OCI-LY3 (cell line): Measurements from ENCODE around the gene EMP1.
A peak's percentile ranks its signal among the peaks of the same experiment; 100 is the strongest.

Experiments used
- H2AFZ ChIP-seq: fragments of 200-600, 300-600 bp; shearing (Covaris generic); 2 replicates; pipeline ENCODE4 v1.6.0; 2014; ENCODE audit warnings: antibody characterized with exemption, low read depth, low read length
- H3K27ac ChIP-seq: fragments of 200-600, 300-600 bp; sonication (generic); 2 replicates; pipeline ENCODE4 v1.5.1; 2014; ENCODE audit warnings: mild to moderate bottlenecking, low read length, moderate library complexity, mixed read lengths
- H3K27me3 ChIP-seq: fragments of 200-600, 300-600 bp; sonication (generic); 2 replicates; pipeline ENCODE4 v1.6.1; 2014; ENCODE audit warnings: low read depth, low read length, mixed read lengths
- H3K36me3 ChIP-seq: fragments of 200-600, 300-600 bp; sonication (generic); replicated peaks from 2 replicates; pipeline ENCODE3; 2014; ENCODE audit warnings: low read depth, low read length, mixed read lengths
- H3K4me1 ChIP-seq: fragments of 300-600, 200-600 bp; sonication (generic); 2 replicates; pipeline ENCODE4 v1.6.1; 2014; ENCODE audit warnings: low read length, mixed read lengths
- H3K4me2 ChIP-seq: fragments of 200-600, 300-600 bp; sonication (generic); 2 replicates; pipeline ENCODE4 v1.6.1; 2014; ENCODE audit warnings: low read length, mixed read lengths
- H3K4me3 ChIP-seq: fragments of 300-600, 200-600 bp; sonication (generic); 2 replicates; pipeline ENCODE4 v1.5.1; 2014; ENCODE audit warnings: antibody characterized with exemption, mild to moderate bottlenecking, low read length, moderate library complexity
- H3K79me2 ChIP-seq: fragments of 300-600, 200-600 bp; shearing (Covaris generic); 2 replicates; pipeline ENCODE4 v1.6.1; 2014; ENCODE audit warnings: mild to moderate bottlenecking, low read length, mixed read lengths
- H3K9ac ChIP-seq: fragments of 300-600, 200-600 bp; shearing (Covaris generic); 2 replicates; pipeline ENCODE4 v1.6.0; 2014; ENCODE audit warnings: mild to moderate bottlenecking, low read length, moderate library complexity
- H3K9me3 ChIP-seq: fragments of 200-600, 300-600 bp; shearing (Covaris generic); 2 replicates; pipeline ENCODE4 v1.6.1; 2014; ENCODE audit warnings: low read length, mixed read lengths; ENCODE audit not compliant: insufficient read depth
- H4K20me1 ChIP-seq: fragments of 200-600, 300-600 bp; sonication (generic); 2 replicates; pipeline ENCODE4 v1.6.1; 2016; ENCODE audit warnings: low read length, mixed read lengths; ENCODE audit not compliant: insufficient read depth
- EZH2phosphoT487 ChIP-seq: fragments of 200-600 bp; shearing (Covaris generic); IDR thresholded peaks from 2 replicates; pipeline ENCODE4 v1.6.1; 2018; ENCODE audit warnings: antibody characterized with exemption, mixed run types, low read depth
- TF ChIP-seq, protein P1 (sequence below): fragments of 200-600, 300-600 bp; sonication (generic); IDR thresholded peaks from 2 replicates; pipeline ENCODE4 v1.5.1; 2014; ENCODE audit warnings: antibody characterized with exemption, low read length, low read depth

The EMP1 gene

DNA sequence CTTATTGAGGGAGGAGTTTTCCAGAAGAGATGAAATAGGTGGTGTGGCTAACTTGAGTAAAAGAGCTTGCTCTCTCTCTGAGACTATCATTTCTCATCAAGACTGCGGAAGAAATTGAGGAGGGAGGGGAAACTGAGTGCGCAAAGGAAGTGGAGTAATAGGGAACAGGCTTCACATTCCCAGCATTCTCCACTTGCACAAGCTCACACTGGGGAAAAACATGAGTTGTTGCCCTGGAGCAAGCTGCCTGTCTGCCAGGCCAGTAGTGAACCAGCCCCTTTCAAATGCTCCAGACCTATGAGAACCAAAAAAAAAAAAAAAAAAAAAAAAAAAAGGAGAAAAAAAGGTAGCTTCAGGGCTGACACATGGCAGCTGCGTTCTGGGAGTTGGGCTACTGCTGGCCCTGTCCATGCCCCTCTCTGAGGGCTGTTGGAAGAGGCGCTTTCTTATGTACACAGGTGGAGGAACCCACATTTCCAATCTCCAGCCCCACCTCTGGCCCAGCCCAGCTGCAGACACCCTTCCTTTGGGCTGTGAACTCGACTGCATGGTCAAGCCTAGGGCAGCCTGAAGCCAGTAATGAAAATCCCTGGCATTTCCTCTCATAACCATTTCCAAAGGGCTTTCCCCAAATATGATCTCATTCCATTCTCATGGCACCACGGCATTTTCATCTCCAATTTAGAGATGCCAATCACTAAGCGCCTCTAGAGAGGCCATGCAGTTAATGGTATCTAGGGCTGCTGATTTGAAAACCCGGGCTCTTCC is 32.5 kb upstream of the EMP1 start:
- peaks cover 47% of the 10 kb centered on the region for H3K27me3 ChIP-seq
- H4K20me1 ChIP-seq: no peaks in the 10 kb centered on the region
- 0 out of 2 replicates have a peak, but pooled peaks cover 5% of the 10 kb centered on the region for H3K9me3 ChIP-seq
- no peaks in the 10 kb centered on the region for H3K36me3 ChIP-seq
- H3K4me3 ChIP-seq: no peak overlapping the region
- no peaks in the 10 kb centered on the region for H3K79me2 ChIP-seq
- H3K9ac ChIP-seq: no peak overlapping the region
- H3K27ac ChIP-seq: no peak overlapping the region
- H3K4me2 ChIP-seq: no peak overlapping the region
- no peak overlapping the region for H2AFZ ChIP-seq
- TF ChIP-seq, protein P1, sequence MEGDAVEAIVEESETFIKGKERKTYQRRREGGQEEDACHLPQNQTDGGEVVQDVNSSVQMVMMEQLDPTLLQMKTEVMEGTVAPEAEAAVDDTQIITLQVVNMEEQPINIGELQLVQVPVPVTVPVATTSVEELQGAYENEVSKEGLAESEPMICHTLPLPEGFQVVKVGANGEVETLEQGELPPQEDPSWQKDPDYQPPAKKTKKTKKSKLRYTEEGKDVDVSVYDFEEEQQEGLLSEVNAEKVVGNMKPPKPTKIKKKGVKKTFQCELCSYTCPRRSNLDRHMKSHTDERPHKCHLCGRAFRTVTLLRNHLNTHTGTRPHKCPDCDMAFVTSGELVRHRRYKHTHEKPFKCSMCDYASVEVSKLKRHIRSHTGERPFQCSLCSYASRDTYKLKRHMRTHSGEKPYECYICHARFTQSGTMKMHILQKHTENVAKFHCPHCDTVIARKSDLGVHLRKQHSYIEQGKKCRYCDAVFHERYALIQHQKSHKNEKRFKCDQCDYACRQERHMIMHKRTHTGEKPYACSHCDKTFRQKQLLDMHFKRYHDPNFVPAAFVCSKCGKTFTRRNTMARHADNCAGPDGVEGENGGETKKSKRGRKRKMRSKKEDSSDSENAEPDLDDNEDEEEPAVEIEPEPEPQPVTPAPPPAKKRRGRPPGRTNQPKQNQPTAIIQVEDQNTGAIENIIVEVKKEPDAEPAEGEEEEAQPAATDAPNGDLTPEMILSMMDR: no peak
- no peak for TF ChIP-seq EZH2phosphoT487
- H3K4me1 ChIP-seq: peaks cover 19% of the 10 kb centered on the region

DNA sequence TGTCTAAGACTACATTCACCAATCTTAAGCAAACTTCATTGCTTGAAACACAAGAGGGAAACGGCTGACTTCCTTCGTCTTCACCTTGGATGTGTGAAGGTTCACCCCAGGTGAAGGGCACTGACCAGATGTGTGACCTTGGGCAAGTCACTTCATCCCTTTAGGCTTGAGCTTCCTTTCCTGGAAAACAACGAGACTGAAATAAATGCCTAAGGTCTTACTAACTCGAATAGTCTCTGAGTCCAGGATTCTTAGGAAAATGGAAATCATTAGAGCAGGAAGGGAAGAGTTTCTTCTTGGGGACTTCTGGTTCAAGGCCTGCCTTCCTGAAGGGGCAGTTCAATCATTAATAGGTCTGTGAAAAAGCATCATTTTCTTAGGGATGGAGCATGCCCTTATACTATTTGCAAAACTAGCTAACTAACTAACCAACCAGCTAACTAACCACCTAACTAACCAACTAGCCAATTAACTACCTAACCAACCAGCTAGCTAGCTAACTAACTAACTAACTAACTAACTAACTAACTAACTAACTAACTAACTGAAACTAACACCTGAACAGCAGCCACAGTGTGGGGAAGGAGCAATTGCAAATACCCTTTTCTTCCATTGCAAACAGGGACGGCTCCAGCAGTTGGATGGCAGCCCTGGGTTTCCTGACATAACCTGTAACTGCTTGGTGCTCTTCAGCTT is 31.5 kb upstream of the EMP1 start:
- TF ChIP-seq, protein P1: no peak
- TF ChIP-seq EZH2phosphoT487: no peak
- no peak overlapping the region for H2AFZ ChIP-seq
- H4K20me1 ChIP-seq: no peaks in the 10 kb centered on the region
- no peaks in the 10 kb centered on the region for H3K36me3 ChIP-seq
- no peaks in the 10 kb centered on the region for H3K79me2 ChIP-seq
- peak overlapping the region; percentile 53 for H3K4me2 ChIP-seq
- H3K4me1 ChIP-seq: peaks cover 23% of the 10 kb centered on the region
- H3K9ac ChIP-seq: no peak overlapping the region
- 0 out of 2 replicates have a peak, but pooled peaks cover 5% of the 10 kb centered on the region for H3K9me3 ChIP-seq
- no peak overlapping the region for H3K27ac ChIP-seq
- peaks cover 56% of the 10 kb centered on the region for H3K27me3 ChIP-seq
- H3K4me3 ChIP-seq: peak overlapping the region; percentile 9; the same call in 1 of the 2 replicates

GRCh38 chr12:13165617-13166041 is 30.9 kb upstream of the EMP1 start:
- TF ChIP-seq, protein P1: no peak
- TF ChIP-seq EZH2phosphoT487: no peak

GRCh38 chr12:13167226-13167625 is 29.3 kb upstream of the EMP1 start:
- Histone ChIP-seq H3K27me3 (peaks cover 66% of the 10 kb centered on the region), H3K27ac (no peak overlapping the region), H3K36me3 (no peaks in the 10 kb centered on the region), H3K4me2 (no peak overlapping the region), H3K4me1 (peaks cover 32% of the 10 kb centered on the region), H2AFZ (no peak overlapping the region), H3K79me2 (no peaks in the 10 kb centered on the region), H4K20me1 (peaks cover 4% of the 10 kb centered on the region; the same call in 1 of the 2 replicates), H3K9me3 (0 out of 2 replicates have a peak, but pooled peaks cover 5% of the 10 kb centered on the region), H3K9ac (no peak overlapping the region), H3K4me3 (no peak overlapping the region)
- TF ChIP-seq EZH2phosphoT487: no peak
- TF ChIP-seq, protein P1: no peak

More at GRCh38 chr12:13165617-13166041, 30.9 kb upstream of the EMP1 start:
- peaks cover 23% of the 10 kb centered on the region for H3K4me1 ChIP-seq
- H3K27me3 ChIP-seq: peaks cover 60% of the 10 kb centered on the region
- peak overlapping the region; percentile 9; the same call in 1 of the 2 replicates for H3K4me3 ChIP-seq
- no peak overlapping the region for H2AFZ ChIP-seq
- H3K79me2 ChIP-seq: no peaks in the 10 kb centered on the region
- H3K27ac ChIP-seq: peak overlapping the region; percentile 22; the same call in 1 of the 2 replicates
- H3K36me3 ChIP-seq: no peaks in the 10 kb centered on the region
- H3K9ac ChIP-seq: no peak overlapping the region
- H3K4me2 ChIP-seq: peak overlapping the region; percentile 53
- no peaks in the 10 kb centered on the region for H4K20me1 ChIP-seq
- 0 out of 2 replicates have a peak, but pooled peaks cover 5% of the 10 kb centered on the region for H3K9me3 ChIP-seq
